ENCODE measurements around the gene DDHD1. TPM values are rescaled to one million over a fixed set of nuclear protein-coding genes. Genes with fewer than 3 reads are reported as not detected.

The DDHD1 gene
- total and polyA plus RNA-seq, 2 donors from 2014 or later, result 2.1 to 11.9 TPM

- no peaks in the 10 kb centered on the region for H3K27me3 ChIP-seq (ENCODE audit: control insufficient read depth, insufficient read depth, low read length)
- H3K4me1 ChIP-seq (ENCODE audit: control insufficient read depth in 2 of 3, insufficient read depth in 2 of 3, low read depth in 1 of 3, low read length in 3 of 3), result no peaks in the 10 kb centered on the region
- intact Hi-C loops (cut with DNase I), result no loop called here
- TF ChIP-seq, protein P1, sequence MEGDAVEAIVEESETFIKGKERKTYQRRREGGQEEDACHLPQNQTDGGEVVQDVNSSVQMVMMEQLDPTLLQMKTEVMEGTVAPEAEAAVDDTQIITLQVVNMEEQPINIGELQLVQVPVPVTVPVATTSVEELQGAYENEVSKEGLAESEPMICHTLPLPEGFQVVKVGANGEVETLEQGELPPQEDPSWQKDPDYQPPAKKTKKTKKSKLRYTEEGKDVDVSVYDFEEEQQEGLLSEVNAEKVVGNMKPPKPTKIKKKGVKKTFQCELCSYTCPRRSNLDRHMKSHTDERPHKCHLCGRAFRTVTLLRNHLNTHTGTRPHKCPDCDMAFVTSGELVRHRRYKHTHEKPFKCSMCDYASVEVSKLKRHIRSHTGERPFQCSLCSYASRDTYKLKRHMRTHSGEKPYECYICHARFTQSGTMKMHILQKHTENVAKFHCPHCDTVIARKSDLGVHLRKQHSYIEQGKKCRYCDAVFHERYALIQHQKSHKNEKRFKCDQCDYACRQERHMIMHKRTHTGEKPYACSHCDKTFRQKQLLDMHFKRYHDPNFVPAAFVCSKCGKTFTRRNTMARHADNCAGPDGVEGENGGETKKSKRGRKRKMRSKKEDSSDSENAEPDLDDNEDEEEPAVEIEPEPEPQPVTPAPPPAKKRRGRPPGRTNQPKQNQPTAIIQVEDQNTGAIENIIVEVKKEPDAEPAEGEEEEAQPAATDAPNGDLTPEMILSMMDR (IDR thresholded peaks at IDR 0.05; ENCODE audit: borderline replicate concordance, extremely low read depth, insufficient read depth), result no peak
- H3K9me3 ChIP-seq (ENCODE audit: control insufficient read depth in 2 of 3, insufficient read depth in 1 of 3, low read length in 3 of 3), result no peaks in the 10 kb centered on the region
- no peak overlapping the region for H3K4me3 ChIP-seq (ENCODE audit: low read length in 3 of 3)
- H3K36me3 ChIP-seq (ENCODE audit: control insufficient read depth in 2 of 3, insufficient read depth in 3 of 3, low read length in 3 of 3), result no peaks in the 10 kb centered on the region
- FAIRE-seq (no peak), DNase-seq (no peak)
- H3K27ac ChIP-seq (ENCODE audit: low read depth in 2 of 2, low read length in 2 of 2), result no peak overlapping the region
- no peak overlapping the region for H3K9ac ChIP-seq (ENCODE audit: low read length in 3 of 3)
Observed at GRCh38 chr14:53003776-53004175, 149.3 kb downstream of the DDHD1 start.

DNA sequence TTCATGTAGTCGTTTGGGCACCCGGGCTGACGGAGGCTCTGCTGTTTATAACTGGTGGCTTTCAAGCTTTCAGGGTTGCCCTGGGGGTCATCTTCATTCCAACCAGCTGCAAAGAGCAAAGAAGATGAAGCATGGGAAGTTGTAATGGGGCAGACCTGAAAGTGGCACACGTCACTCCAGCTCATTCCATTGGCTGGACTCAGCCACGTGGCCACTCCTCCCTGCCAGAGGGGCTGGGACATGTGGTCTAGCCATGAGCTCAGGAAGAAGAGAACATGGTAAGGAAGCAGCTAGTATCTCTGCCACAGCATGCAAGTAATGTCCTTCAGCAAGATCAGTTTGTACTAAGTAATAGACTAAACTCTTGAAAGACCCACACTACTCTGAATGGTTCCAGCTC, 150.5 kb downstream of the DDHD1 start:
- Histone ChIP-seq H3K36me3 (ENCODE audit: control insufficient read depth in 2 of 3, insufficient read depth in 3 of 3, low read length in 3 of 3) (no peaks in the 10 kb centered on the region), H3K27ac (ENCODE audit: low read depth in 2 of 2, low read length in 2 of 2) (no peak overlapping the region), H3K27me3 (ENCODE audit: control insufficient read depth, insufficient read depth, low read length) (no peaks in the 10 kb centered on the region), H3K4me3 (ENCODE audit: low read length in 3 of 3) (no peak overlapping the region), H3K9ac (ENCODE audit: low read length in 3 of 3) (no peak overlapping the region), H3K9me3 (ENCODE audit: control insufficient read depth in 2 of 3, insufficient read depth in 1 of 3, low read length in 3 of 3) (no peaks in the 10 kb centered on the region), H3K4me1 (ENCODE audit: control insufficient read depth in 2 of 3, insufficient read depth in 2 of 3, low read depth in 1 of 3, low read length in 3 of 3) (no peaks in the 10 kb centered on the region)
- TF ChIP-seq, protein P1 (IDR thresholded peaks at IDR 0.05; ENCODE audit: borderline replicate concordance, extremely low read depth, insufficient read depth), result no peak
- DNase-seq (no peak), FAIRE-seq (no peak)
- intact Hi-C loops (cut with DNase I), result no loop called here

GRCh38 chr14:53001787-53002378, 151.2 kb downstream of the DDHD1 start:
- Histone ChIP-seq H3K9ac (ENCODE audit: low read length in 3 of 3) (no peak overlapping the region), H3K4me3 (ENCODE audit: low read length in 3 of 3) (no peak overlapping the region), H3K27ac (ENCODE audit: low read depth in 2 of 2, low read length in 2 of 2) (no peak overlapping the region), H3K4me1 (ENCODE audit: control insufficient read depth in 2 of 3, insufficient read depth in 2 of 3, low read depth in 1 of 3, low read length in 3 of 3) (no peaks in the 10 kb centered on the region), H3K27me3 (ENCODE audit: control insufficient read depth, insufficient read depth, low read length) (no peaks in the 10 kb centered on the region), H3K9me3 (ENCODE audit: control insufficient read depth in 2 of 3, insufficient read depth in 1 of 3, low read length in 3 of 3) (no peaks in the 10 kb centered on the region), H3K36me3 (ENCODE audit: control insufficient read depth in 2 of 3, insufficient read depth in 3 of 3, low read length in 3 of 3) (no peaks in the 10 kb centered on the region)
- intact Hi-C loops (cut with DNase I), result no loop called here
- FAIRE-seq (no peak), DNase-seq (no peak)
- TF ChIP-seq, protein P1 (IDR thresholded peaks at IDR 0.05; ENCODE audit: borderline replicate concordance, extremely low read depth, insufficient read depth), result no peak
